HG03442 (cell line): ENCODE results near the gene MGRN1.

ENCODE experiments used
- ATAC-seq: cut with Tn5 transposase; IDR thresholded peaks from one replicate; pipeline ENCODE4 v1.9.1; 2021; ENCODE audit warnings: mild to moderate bottlenecking, moderate library complexity; ENCODE audit not compliant: unreplicated experiment

Gene MGRN1

DNA sequence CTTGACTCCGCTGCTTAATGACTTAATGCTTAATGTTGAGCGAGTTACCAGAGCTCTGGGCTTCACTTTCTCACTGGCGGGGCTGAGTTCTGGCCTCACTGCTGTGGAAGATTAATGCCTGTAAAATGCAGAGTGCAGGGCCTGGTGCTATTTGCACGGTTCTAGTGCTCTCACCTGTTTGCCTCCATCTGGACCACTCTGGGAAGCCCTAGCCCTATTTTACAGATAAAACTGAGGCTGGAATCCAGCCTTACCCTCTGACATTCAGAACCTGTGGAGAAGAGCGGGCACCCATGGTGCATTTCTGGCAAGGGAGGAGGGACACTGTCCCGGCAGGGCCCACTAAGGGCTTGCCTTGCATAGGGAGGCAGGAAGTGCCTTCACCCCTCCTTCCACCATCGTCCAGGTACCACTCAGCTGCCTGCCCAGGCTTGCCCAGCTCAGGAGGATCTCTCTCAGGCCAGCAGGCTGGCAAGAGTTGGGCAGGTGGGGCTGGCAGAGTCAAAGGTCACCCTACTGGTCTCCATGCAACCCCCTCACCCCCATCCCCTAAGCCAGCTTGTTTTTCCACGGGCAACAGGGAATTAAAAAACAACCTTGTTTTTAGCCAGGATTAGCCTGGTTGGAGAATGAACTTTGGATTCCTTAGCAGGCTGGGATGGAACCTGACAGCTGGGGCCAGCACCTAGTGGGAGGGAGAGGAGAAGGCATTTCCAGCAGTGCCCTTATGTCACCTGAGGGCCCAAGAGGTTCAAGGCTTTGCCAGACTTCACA, 5.8 kb upstream of the MGRN1 start:
- no peak for ATAC-seq

DNA sequence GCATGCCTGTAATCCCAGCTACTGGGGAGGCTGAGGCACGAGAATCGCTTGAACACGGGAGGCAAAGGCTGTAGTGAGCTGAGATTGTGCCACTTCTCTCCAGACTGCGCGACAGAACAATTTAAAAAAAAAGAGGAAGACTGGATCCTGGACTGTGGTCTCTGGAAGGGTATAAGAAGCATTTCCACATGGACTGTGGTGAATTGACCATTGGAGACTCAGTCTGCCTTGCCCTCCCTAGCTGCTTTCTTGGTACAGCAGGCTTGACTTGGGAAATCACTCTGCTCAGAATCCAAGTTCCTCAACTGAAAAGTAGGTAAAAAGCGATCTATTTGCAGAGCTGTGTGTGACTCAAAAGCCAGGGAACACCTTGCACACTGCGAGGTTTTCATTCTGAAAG, 1.0 kb upstream of the MGRN1 start:
- ATAC-seq, result no peak

DNA sequence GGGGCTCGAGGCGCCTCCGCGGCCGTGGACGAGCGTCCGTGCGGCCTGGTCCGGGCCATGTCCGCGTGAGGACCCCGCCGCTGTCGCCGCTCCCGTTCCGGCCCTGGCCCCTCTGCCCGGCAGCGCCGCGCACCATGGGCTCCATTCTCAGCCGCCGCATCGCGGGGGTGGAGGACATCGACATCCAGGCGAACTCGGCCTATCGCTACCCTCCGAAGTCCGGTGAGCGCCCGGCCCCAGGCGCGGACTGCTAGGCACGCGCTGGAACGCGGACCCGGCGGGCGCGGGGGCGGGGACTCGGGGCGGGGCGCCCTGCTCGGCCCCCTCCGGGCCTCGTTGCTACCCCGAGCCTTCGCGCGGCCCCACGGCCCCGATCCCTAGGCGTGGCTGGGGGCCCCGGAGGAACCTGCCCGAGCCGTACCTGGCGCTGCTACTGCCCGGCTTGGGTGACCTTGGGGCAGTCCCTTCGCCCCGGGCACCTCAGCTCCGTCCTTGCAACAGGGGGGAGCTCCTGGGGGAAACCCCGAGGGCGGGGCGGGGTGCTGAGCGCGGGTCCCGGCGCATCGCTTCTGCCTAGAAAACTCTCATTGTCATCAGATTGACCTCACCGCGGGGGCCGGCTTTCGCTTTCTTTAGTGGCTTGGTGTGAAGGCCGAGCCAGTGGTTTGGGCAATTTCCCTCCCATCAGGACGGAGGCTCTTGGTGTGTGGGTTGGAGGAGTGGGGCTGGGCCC, 367 bp downstream of the MGRN1 start:
- ATAC-seq, result peak; percentile 45

DNA sequence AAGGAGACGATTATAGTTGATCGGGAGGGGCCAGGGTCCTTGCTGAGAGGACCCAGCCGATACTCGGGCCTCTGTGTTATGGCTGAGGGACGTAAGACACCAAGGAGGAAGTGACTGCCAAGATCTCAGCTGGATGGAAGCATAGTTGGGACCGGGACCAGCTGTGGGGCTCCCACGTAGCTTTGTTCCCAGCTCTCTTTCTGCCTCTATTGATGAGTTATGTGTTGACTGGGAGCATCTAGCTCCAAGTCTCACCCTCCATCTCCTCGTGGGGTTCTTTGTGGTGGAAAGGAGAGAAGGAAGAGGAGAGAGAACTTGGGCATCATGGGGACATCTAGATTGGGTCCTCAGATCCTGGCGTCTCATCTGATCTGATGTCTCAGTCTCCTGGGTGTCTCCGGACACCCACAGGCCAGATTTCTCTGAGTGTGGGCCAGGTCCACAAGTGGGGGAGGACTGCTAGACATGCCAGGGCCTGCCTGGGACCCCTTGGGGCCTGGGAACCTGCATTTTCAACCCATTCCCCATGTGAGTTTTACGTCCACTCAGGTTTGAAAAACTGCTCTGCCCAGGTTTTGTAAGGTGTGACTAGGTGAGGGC, 1.0 kb downstream of the MGRN1 start:
- ATAC-seq, result no peak

DNA sequence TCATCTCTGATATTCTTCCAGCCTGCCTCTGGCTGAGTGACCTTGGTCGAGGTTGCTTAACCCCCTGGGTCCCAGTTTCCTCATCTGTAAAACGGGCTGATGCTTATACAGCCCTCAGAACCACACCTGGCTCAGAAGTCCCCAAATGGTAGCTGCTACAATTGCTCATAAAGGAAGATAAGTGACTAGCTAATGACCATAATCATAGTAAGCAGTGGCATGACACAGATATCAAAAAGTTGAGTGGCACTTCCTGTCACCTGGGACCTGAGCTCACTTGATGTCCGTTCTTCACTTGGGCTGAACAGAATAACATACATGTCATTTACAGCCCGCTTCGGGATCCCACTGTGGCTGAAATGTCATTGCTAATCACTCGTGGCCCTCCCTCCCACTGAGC, 1.8 kb downstream of the MGRN1 start:
- ATAC-seq, result no peak

DNA sequence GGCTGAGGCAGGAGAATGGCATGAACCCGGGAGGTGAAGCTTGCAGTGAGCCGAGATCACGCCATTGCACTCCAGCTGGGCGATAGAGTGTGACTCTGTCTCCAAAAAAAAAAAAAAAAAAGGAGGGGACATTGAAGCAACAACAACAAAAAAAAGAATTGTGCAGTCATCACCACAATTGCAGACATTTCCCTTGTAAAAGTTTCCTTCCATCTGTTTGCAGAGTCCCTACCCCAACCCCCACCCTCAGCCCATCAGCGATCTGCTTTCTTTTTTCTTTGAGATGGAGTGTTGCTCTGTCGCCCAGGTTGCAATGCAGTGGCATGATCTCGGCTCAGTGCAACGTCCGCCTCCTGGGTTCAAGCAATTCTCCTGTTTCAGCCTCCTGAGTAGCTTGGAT, 3.7 kb downstream of the MGRN1 start:
- no peak for ATAC-seq

DNA sequence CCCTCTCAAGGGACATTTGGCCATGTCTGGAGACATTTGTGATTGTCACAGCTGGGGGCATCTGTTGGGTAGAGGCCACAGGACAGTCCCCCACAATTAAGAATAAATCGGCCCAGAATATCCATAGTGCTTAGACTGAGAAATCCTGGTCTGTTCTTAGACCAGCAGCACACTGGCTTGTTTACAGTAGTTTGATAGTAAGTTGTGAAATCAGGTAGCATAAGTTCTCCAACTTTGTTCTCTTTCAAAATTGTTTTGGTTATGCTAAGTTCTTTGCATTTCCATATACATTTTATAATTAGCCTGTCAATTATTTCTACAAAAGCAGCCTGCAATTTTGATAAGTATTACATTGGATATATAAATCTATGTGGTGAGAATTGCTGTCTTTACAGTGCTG, 6.8 kb downstream of the MGRN1 start:
- ATAC-seq, result no peak

DNA sequence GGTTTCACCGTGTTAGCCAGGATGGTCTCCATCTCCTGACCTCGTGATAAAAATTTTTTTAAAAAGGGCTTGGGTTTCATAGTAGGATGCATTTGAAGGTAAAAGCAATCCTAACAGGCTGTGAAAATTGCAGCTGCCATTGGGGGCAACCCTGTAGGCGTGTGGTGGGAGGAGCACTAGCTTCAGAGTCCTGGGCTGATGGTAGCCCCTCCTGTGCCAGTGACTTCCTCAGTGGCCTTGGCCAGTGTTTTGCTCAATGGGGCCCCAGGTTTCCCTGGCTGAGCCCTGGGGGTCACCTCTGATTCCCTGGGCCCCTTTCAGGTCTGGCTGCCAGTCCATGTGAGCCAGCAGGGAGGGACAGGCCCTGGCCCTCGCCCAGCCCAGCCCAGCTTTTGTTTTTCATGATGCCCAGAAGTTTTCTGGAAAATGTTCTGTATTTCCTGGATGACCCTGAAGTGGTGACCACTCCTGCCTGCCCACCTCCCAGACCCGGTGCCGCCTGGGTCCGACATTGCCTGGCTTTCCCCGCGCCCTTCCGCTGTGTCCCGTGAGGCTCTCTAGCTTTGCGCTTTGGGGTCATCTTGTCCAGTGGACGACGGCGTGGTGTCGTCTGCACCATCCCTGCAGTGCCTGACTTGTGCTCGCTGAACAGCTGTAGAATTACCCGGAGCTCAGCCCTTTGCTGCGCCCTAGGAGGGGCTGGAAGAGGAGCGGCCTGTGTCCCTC, 9.4 kb downstream of the MGRN1 start:
- ATAC-seq, result no peak

DNA sequence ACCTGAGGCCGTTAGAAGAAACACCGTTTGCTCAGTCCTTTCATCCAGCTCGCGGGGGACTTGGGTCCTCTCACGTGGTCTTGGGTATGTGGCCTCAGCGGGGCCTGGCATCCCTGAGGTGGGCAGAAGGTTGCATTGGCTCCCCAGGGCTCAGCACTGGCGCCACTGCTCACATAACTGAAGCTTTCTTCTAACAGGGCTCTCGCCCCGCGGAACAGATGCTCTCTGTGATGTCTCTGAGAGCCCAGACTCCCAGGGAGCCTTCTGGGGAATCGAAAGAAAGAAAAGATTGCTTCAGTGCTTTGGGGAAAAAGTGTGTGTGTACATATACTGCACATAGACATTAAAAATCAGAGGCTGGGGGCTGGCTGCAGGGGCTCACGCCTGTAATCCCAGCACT, 10.1 kb downstream of the MGRN1 start:
- ATAC-seq, result no peak

DNA sequence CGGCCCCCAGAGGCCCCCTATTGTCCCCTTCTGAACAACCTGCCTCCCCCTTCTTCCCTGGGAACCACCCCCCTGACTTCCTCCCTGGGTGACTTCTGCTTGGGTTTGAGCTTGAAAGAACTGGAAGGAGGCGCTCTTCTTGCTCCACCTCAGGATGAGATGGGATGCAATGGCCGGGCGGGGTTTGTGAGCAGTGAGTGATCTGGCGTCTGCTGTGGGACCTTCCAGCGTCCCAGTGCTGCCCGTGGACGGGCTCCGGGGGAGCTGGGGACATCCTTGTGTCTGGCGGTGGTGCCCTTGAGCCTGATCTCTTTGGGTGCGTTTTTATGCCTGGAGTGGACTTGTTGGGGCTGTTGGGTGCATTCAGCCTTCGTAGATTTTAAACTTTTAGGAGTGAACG, 11.6 kb downstream of the MGRN1 start:
- ATAC-seq, result no peak

DNA sequence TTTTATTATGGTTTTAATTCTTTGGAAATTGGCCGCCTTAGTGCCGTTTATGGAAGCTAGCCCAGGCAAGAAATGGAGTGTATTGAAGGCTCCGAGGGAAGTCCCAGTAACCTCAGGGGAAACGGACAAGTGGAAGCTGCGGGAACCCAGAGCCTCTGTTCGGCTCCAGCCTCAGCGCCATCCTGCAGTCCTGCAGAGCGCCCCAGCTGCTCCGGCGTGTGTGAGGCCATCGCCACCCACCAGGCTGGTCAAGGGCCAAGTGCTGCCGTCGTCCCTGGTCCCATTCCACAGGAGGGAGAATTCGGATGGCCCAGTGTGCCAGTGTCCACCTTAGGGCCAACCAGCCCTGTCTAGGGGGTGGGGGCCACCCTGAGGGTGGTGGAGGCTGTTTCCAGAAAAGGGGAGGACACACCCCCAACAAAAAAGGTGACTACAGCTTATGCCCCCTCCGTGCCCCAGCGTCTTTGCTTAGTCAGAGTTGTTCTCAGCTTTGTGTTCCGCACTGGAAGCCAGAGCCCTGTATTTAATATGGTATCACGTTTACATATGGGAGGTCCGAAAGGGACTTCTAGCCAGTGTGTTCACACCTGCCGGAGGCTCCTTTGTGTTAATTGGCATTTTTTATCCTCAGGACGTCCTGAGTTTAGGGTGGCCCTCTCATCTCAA, 13.0 kb downstream of the MGRN1 start:
- ATAC-seq, result no peak

DNA sequence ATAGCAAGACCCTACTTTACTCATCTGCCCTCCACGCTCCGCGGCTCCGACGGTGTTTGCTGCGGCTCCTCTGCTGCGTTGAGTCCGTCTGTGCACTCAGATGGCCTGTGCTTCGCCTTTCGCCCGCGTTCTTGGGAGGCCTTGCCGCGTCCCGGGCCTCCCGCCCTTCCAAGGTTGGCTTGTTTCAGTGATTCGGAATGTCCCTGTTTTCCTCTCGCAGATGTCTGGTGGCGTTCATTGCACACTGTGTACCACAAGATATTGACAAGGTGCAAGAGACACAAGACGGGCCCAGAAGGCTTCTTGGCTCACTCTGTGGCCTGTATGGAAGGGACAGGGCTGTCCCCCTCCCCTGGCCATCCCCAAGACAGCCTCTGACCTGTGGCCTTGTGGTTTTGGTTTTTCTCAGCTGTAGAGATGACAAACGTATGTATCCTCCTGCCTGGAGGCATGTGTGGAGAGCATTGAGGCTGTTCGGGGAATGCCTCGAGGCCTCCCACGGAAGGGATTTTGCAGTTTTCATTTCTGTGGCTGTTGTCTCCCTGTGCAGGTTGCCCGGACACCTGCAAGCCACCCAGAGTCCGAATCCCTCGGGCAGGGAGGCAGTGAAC, 15.4 kb downstream of the MGRN1 start:
- ATAC-seq, result no peak

DNA sequence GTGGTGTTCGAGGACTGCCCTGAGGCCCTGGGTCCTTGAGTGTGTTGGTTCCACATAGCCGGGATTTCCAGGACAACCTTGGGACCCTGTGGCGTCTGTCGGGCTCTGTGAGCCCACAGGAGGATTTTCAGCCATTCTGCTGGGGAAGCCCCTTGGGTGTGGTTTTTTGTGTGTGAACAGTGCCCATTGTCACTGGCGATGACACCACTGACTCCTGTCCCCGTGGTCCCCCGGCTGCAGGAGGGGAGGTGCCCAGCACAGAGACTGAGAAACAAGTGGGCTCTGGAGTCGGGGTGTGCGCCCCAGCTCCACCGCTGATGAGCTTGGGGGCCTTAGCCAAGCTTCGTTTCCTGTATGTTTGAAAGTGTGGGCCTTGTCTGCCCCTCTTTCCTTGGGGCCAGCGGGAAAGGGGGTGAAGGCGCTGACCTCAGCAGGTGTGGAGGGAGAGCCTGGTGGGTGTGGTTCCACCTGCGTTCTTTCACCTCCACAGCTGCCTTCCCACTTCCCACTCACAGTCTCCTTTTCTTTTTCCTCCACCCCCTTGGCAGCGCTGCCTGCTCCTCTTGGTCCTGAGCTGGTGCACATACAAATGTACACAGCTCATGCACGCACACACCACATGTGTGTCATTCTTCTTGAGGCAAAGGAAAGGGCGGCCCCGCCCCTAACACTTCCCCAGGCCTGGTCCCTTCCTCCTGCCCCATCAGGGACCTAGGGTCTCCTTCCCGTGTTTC, 16.1 kb downstream of the MGRN1 start:
- no peak for ATAC-seq

DNA sequence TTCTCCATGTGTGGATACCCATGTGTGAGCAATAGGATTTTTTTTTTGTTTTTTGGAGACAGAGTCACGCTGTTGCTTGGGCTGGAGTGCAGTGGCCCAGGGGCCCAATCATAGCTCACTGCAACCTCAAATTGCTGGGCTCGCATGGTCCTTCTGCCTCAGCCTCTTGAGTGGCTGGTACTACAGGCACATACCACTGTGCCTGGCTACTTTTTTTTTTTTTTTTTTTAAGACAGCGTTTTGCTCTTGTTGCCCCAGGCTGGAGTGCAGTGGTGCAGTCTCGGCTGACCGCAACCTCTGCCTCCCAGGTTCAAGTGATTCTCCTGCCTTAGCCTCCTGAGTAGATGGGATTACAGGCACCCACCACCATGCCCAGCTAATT, 16.7 kb downstream of the MGRN1 start:
- no peak for ATAC-seq

DNA sequence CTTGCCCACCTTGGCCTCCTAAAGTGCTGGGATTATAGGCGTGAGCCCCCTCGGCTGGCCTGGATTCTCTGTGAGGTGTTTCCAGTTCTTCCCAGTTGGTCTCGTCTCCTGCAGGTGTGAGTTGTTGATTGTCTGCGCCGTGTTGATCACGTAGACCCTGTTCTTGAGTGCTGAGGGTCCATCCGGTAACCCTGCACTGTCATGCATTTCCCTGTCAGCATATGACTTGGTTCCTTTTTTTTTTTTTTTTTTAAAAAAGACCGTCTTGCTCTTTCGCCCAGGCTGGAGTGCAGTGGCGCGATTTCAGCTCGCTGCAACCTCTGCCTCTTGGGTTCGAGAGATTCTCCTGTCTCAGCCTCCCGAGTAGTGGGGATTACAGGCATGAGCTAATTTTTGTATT, 17.3 kb downstream of the MGRN1 start:
- no peak for ATAC-seq

DNA sequence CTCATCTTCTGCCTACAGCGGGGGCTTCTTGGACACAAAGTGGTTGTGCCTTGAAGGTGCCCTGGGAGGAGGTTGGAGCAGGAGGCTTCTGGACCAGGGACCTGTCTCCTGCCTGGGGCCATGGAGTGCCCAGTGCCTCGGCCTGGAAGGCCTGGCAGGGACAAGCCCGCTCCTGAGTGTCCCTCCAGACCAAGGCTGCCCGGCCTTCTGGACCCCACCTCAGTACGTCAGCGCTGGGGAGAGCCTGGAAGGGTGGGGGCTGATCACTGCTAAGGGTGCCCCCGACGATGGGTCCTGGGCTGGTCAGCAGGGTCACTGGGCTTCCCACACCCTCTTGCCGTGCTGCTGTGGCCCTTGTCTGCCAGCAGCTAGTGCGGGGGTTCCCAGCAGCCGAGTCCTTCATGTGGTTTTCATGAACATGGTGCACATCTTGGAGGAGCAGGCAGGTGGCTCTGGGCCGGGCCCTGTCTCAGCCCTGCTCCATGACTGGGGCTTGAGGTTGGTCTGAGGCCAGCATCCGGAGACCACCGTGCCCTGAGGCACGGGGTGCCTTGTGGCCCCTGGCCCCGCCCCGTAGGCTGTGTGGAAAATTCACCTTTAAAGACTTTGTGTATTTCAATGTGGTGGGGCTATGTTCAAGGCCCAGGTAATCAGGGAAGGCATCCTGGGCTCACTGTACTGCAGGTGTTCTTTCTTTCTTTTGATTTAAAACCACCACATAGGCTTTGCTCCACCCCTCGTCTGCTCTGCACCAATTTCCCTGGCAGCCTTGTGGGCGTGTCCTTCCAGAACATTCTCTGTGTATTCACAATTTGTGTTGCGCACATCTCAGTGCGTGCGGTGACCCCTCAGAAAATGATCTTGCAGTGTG, 22.4 kb downstream of the MGRN1 start:
- ATAC-seq, result no peak

DNA sequence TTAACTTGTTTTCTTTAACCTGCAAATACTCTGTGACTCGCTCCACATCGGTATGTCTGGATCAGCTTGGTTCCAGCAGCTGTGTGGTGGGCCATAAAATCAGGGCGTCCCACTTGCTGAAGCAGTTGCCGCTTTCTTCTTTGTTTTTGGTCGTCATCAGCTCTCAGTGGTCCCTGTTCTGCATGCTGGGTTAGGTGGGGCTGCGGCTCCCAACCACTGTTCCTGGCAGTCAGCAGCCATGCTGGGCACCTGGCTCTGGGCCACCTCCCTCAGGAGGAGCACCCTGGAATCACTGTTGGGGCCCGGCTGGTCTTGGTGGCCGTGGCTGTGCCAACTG, 23.0 kb downstream of the MGRN1 start:
- ATAC-seq, result no peak

DNA sequence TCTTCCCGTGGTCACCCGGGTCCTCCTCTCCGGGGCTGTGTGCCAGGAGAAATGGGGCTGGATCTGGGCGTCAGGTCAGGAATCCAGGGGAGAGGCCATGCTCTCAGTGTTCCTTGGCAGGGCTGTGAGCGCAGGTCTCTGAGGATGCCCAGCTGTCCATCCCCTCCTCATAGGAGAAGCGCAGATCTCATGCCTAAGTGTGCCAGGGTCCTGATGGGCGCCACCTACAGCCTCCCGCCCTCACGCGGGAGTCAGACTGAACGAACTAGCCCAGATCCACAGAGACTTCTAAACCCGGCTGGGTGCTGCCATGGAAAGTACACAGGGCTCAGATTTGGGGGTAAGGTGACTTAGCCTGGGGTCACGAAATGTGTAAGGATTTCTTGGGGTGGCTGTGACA, 24.3 kb downstream of the MGRN1 start:
- ATAC-seq, result no peak
